Sigmoid colon (tissue), 7 donors: ENCODE measurements around the gene CD93. TPM values are rescaled to one million over a fixed set of nuclear protein-coding genes. Genes with fewer than 3 reads are reported as not detected.
A peak's percentile ranks its signal among the peaks of the same experiment; 100 is the strongest.

Experiments
- DNase-seq: peaks from one replicate; pipeline ENCODE4 v3.0.0-alpha.2; 2019
- H3K27ac ChIP-seq, 4 donors: fragments of 200-600 bp; sonication (generic); one replicate each; pipeline ENCODE4 v1.5.1; 2016 to 2019; ENCODE audit warnings: mild to moderate bottlenecking in 1 of 4
- H3K27me3 ChIP-seq, 3 donors: fragments of 200-600 bp; sonication (generic); one replicate each; pipeline ENCODE4 v1.5.1; 2019; ENCODE audit warnings: mild to moderate bottlenecking in 1 of 3
- H3K36me3 ChIP-seq, 4 donors: fragments of 200-600 bp; sonication (generic); one replicate each; pipeline ENCODE4 v1.5.1; 2016 to 2019
- H3K4me1 ChIP-seq, 4 donors: fragments of 200-600 bp; sonication (generic); one replicate each; pipeline ENCODE4 v1.5.1; 2017 to 2019
- H3K4me3 ChIP-seq, 4 donors: fragments of 200-600 bp; sonication (generic); one replicate each; pipeline ENCODE4 v1.5.1; 2017 to 2019; ENCODE audit warnings: mild to moderate bottlenecking in 2 of 4, moderate library complexity in 1 of 4
- H3K9me3 ChIP-seq, 4 donors: fragments of 200-600 bp in 3 of 4; sonication (generic) in 3 of 4; one replicate each; pipeline versions ENCODE4 v1.5.1 to v1.6.1; 2013 to 2019
- CTCF ChIP-seq, 4 experiments: fragments of 450-650 bp in 3 of 4; fragments of 200-600 bp in 1 of 4; IDR thresholded peaks; one replicate each; pipeline ENCODE4 v1.5.1; 2016 to 2019; ENCODE audit warnings: antibody characterized with exemption in 4 of 4, mild to moderate bottlenecking in 3 of 4, moderate library complexity in 2 of 4
- EP300 ChIP-seq, 4 donors: sonication (generic); formaldehyde crosslinking; IDR thresholded peaks; one replicate each; pipeline ENCODE4 v1.6.1; 2017; ENCODE audit warnings: antibody characterized with exemption in 4 of 4
- POLR2A ChIP-seq, 2 donors: fragments of 450-650 bp; IDR thresholded peaks; one replicate each; pipeline ENCODE4 v1.6.1; 2016; ENCODE audit warnings: antibody characterized with exemption in 2 of 2, mild to moderate bottlenecking in 2 of 2, moderate library complexity in 2 of 2
- POLR2AphosphoS5 ChIP-seq, 4 donors: sonication (generic); formaldehyde crosslinking; IDR thresholded peaks; one replicate each; pipeline ENCODE4 v1.6.1; 2017; ENCODE audit warnings: antibody characterized with exemption in 4 of 4
- WGBS, 2 donors: extraction: QIAGEN DNeasy Blood & Tissue Kit; methylation state at CpG; one replicate each; pipeline ENCODE4 v1.1.7; 2013; 5-methylcytosine and 5-hydroxymethylcytosine counted together
- intact Hi-C: fragments of 100-400 bp; cut with DNase I; formaldehyde crosslinking; loops from one replicate; pipeline ENCODE4 v1.15.1; 2023
- polyA plus RNA-seq, 3 donors: library from polyadenylated mRNA; stranded (reverse); fragments of 200-250 nt; gene quantifications; one replicate each; pipeline ENCODE4 v1.2.3, GENCODE V29; 2013
- total RNA-seq, 4 donors: library from RNA; depleted of rRNA; stranded (reverse); fragments of >200 nt; gene quantifications; one replicate each; pipeline ENCODE4 v1.1.0, GENCODE V29; 2016
- donor health status: healthy with polysubstance abuse.
- donor health status: Bipolar disorder and iron deficiency.
- donor health status: healthy.

The CD93 gene
- total and polyA plus RNA-seq, 7 donors = 1.8 to 27.2 (median 14.5) TPM

- H3K27ac ChIP-seq = peak overlapping the region; percentile 17 to 62 (median 43)
- H3K9me3 ChIP-seq = no peaks in the 10 kb centered on the region
- peak; percentile 23 to 76 (median 31) for TF ChIP-seq POLR2AphosphoS5 (IDR thresholded peaks at IDR 0.05)
- no peak for TF ChIP-seq POLR2A (IDR thresholded peaks at IDR 0.05)
- peak in 2 of 4 donors; percentile 32 to 55 for TF ChIP-seq EP300 (IDR thresholded peaks at IDR 0.05)
- H3K27me3 ChIP-seq = no peaks in the 10 kb centered on the region
- DNase-seq = no peak
- H3K4me1 ChIP-seq = peaks cover 0 to 18% (median 12%) of the 10 kb centered on the region in 4 donors
- no peaks in the 10 kb centered on the region for H3K36me3 ChIP-seq
- WGBS, 2 donors = 52 to 62% methylated on average over 9 of the region's 9 CpGs
- H3K4me3 ChIP-seq = no peak overlapping the region
- intact Hi-C loops = no loop called here
These were observed 20.2 kb upstream of the CD93 start for GRCh38 chr20:23106271-23106851.

- no peaks in the 10 kb centered on the region for H3K9me3 ChIP-seq
- no peak overlapping the region for H3K4me3 ChIP-seq
- 31 to 62% methylated on average over 3 of the region's 3 CpGs for WGBS, 2 donors
- no peaks in the 10 kb centered on the region for H3K27me3 ChIP-seq
- H3K27ac ChIP-seq = peak overlapping the region in 1 of 4 donors; percentile 7
- no peaks in the 10 kb centered on the region for H3K36me3 ChIP-seq
- peaks cover 0 to 18% (median 12%) of the 10 kb centered on the region in 4 donors for H3K4me1 ChIP-seq
- intact Hi-C loops = no loop called here
- TF ChIP-seq CTCF (IDR thresholded peaks at IDR 0.05) (no peak), POLR2A (IDR thresholded peaks at IDR 0.05) (no peak), POLR2AphosphoS5 (IDR thresholded peaks at IDR 0.05) (no peak), EP300 (IDR thresholded peaks at IDR 0.05) (no peak)
- no peak for DNase-seq
These were observed 19.1 kb upstream of the CD93 start for GRCh38 chr20:23105193-23105592.

GRCh38 chr20:23103284-23104018 is 17.3 kb upstream of the CD93 start:
- intact Hi-C loops = no loop called here
- DNase-seq = no peak
- no peaks in the 10 kb centered on the region for H3K9me3 ChIP-seq
- no peaks in the 10 kb centered on the region for H3K36me3 ChIP-seq
- H3K27ac ChIP-seq = peak overlapping the region; percentile 26 to 65 (median 51)
- H3K4me3 ChIP-seq = no peak overlapping the region
- peaks cover 0 to 18% (median 11%) of the 10 kb centered on the region in 4 donors for H3K4me1 ChIP-seq
- WGBS, 2 donors = 83 to 84% methylated on average over 11 of the region's 11 CpGs
- no peaks in the 10 kb centered on the region for H3K27me3 ChIP-seq
- TF ChIP-seq CTCF (IDR thresholded peaks at IDR 0.05) (no peak), POLR2AphosphoS5 (IDR thresholded peaks at IDR 0.05) (peak in 2 of 4 donors; percentile 49 to 70), EP300 (IDR thresholded peaks at IDR 0.05) (peak in 2 of 4 donors; percentile 43 to 69), POLR2A (IDR thresholded peaks at IDR 0.05) (no peak)

- H3K9me3 ChIP-seq = no peaks in the 10 kb centered on the region
- intact Hi-C loops = no loop called here
- peaks cover 0 to 15% (median 9%) of the 10 kb centered on the region in 4 donors for H3K4me1 ChIP-seq
- H3K27me3 ChIP-seq = no peaks in the 10 kb centered on the region
- H3K36me3 ChIP-seq = no peaks in the 10 kb centered on the region
- peak overlapping the region in 2 of 4 donors; percentile 44 to 65 for H3K27ac ChIP-seq
- H3K4me3 ChIP-seq = no peak overlapping the region
- no peak for DNase-seq
- WGBS, 2 donors = 59 to 80% methylated on average over 5 of the region's 5 CpGs
- TF ChIP-seq EP300 (IDR thresholded peaks at IDR 0.05) (no peak), POLR2A (IDR thresholded peaks at IDR 0.05) (no peak)
These were observed 15.7 kb upstream of the CD93 start for GRCh38 chr20:23101696-23102406.

- intact Hi-C loops = no loop called here
- Histone ChIP-seq H3K27ac (no peak overlapping the region), H3K4me3 (no peak overlapping the region), H3K9me3 (no peaks in the 10 kb centered on the region), H3K27me3 (no peaks in the 10 kb centered on the region), H3K4me1 (peaks cover 0 to 3% (median under 1%) of the 10 kb centered on the region in 4 donors), H3K36me3 (no peaks in the 10 kb centered on the region)
- peak; percentile 13 for DNase-seq
- TF ChIP-seq POLR2A (IDR thresholded peaks at IDR 0.05) = no peak
- TF ChIP-seq EP300 (IDR thresholded peaks at IDR 0.05) = no peak
- TF ChIP-seq CTCF (IDR thresholded peaks at IDR 0.05) = no peak
- TF ChIP-seq POLR2AphosphoS5 (IDR thresholded peaks at IDR 0.05) = no peak
These were observed 14.6 kb upstream of the CD93 start for GRCh38 chr20:23100720-23101107.
